Neural progenitor cell (in vitro differentiated cells): ENCODE measurements around the gene COL7A1. TPM values are rescaled to one million over a fixed set of nuclear protein-coding genes. Genes with fewer than 3 reads are reported as not detected.

Experiments used
- DNase-seq: peaks from one replicate; pipeline ENCODE4 v3.0.0-alpha.2; 2016; ENCODE audit warnings: low spot score
- H2AFZ ChIP-seq: fragments of 200-600 bp; sonication (generic); replicated peaks from 2 replicates; pipeline ENCODE4 v1.6.1; 2016; ENCODE audit warnings: antibody characterized with exemption
- H3F3A ChIP-seq: fragments of 200-600 bp; sonication (generic); 2 replicates; pipeline ENCODE4 v1.6.1; 2016; ENCODE audit warnings: antibody characterized with exemption, low read depth
- H3K27ac ChIP-seq: fragments of 200-600 bp; sonication (generic); 2 replicates; pipeline ENCODE4 v1.5.1; 2016; ENCODE audit warnings: mild to moderate bottlenecking
- H3K27me3 ChIP-seq: fragments of 200-600 bp; sonication (generic); 2 replicates; pipeline ENCODE4 v1.6.1; 2016; ENCODE audit warnings: mild to moderate bottlenecking, moderate library complexity
- H3K36me3 ChIP-seq: fragments of 200-600 bp; sonication (generic); 2 replicates; pipeline ENCODE4 v1.5.1; 2016
- H3K4me1 ChIP-seq: fragments of 200-600 bp; sonication (generic); 2 replicates; pipeline ENCODE4 v1.6.1; 2016; ENCODE audit warnings: mixed run types
- H3K4me2 ChIP-seq: fragments of 200-600 bp; sonication (generic); 2 replicates; pipeline ENCODE4 v1.6.1; 2016
- H3K4me3 ChIP-seq: fragments of 200-600 bp; sonication (generic); 2 replicates; pipeline ENCODE4 v1.5.1; 2016
- H3K79me2 ChIP-seq: fragments of 200-600 bp; sonication (generic); 2 replicates; pipeline ENCODE4 v1.6.1; 2016; ENCODE audit warnings: low read depth
- H3K9ac ChIP-seq: fragments of 200-600 bp; sonication (generic); 2 replicates; pipeline ENCODE4 v1.6.1; 2016
- H3K9me3 ChIP-seq: fragments of 200-600 bp; sonication (generic); 2 replicates; pipeline ENCODE4 v1.5.1; 2016; ENCODE audit warnings: low read depth
- H4K20me1 ChIP-seq: fragments of 200-600 bp; sonication (generic); 2 replicates; pipeline ENCODE4 v1.6.1; 2016; ENCODE audit warnings: low read depth
- H3K27ac Mint-ChIP-seq: 3 replicates; pipeline ENCODE4 v1.8.0; 2021; ENCODE audit warnings: mixed read lengths
- H3K27me3 Mint-ChIP-seq: 2 replicates; pipeline ENCODE4 v1.8.0; 2022; ENCODE audit warnings: low read depth, mild to moderate bottlenecking, inconsistent platforms, moderate library complexity, mixed read lengths; ENCODE audit not compliant: insufficient read depth
- H3K36me3 Mint-ChIP-seq: 3 replicates; pipeline ENCODE4 v1.8.0; 2021; ENCODE audit warnings: mixed read lengths
- H3K4me1 Mint-ChIP-seq: 3 replicates; pipeline ENCODE4 v1.8.0; 2021; ENCODE audit warnings: mixed read lengths
- H3K4me3 Mint-ChIP-seq: 3 replicates; pipeline ENCODE4 v1.8.0; 2021; ENCODE audit warnings: mild to moderate bottlenecking, moderate library complexity, mixed read lengths
- H3K9me3 Mint-ChIP-seq: 3 replicates; pipeline ENCODE4 v1.8.0; 2020; ENCODE audit warnings: mixed read lengths
- CTCF ChIP-seq: fragments of 200-600 bp; sonication (generic); IDR thresholded peaks from 2 replicates; pipeline ENCODE4 v1.5.1; 2017; ENCODE audit warnings: antibody characterized with exemption, mild to moderate bottlenecking
- EZH2 ChIP-seq: fragments of 200-600 bp; sonication (generic); IDR thresholded peaks from 2 replicates; pipeline ENCODE4 v1.6.1; 2017; ENCODE audit warnings: antibody characterized with exemption, mild to moderate bottlenecking, moderate library complexity
- EZH2phosphoT487 ChIP-seq: fragments of 200-600 bp; sonication (generic); IDR thresholded peaks from 2 replicates; pipeline ENCODE4 v1.6.1; 2017; ENCODE audit warnings: antibody characterized with exemption
- total RNA-seq: library from RNA; depleted of rRNA; stranded (reverse); fragments of >200 nt; gene quantifications from 2 replicates; pipeline ENCODE4 v1.2.3, GENCODE V29; 2015; ENCODE audit warnings: low replicate concordance

COL7A1 gene
- total RNA-seq, 1 donor from 2014 or later, result 3.0 TPM

GRCh38 chr3:48548729-48549705 is 46.1 kb downstream of the COL7A1 start:
- Mint-ChIP-seq H3K27ac (peak overlapping the region; percentile 17), H3K9me3 (no peaks in the 10 kb centered on the region), H3K36me3 (peaks cover 26% of the 10 kb centered on the region), H3K27me3 (peaks cover 3% of the 10 kb centered on the region), H3K4me1 (peaks cover 21% of the 10 kb centered on the region), H3K4me3 (no peak overlapping the region)
- Histone ChIP-seq H3K79me2 (peaks cover 16% of the 10 kb centered on the region), H2AFZ (no peak overlapping the region), H3K9ac (no peak overlapping the region), H3K9me3 (no peaks in the 10 kb centered on the region), H3K4me1 (no peaks in the 10 kb centered on the region), H3K4me2 (no peak overlapping the region), H3K27me3 (no peaks in the 10 kb centered on the region), H3F3A (peaks cover 11% of the 10 kb centered on the region), H3K36me3 (no peaks in the 10 kb centered on the region), H3K27ac (no peak overlapping the region), H4K20me1 (peaks cover 47% of the 10 kb centered on the region), H3K4me3 (no peak overlapping the region)
- TF ChIP-seq EZH2, result no peak
- TF ChIP-seq CTCF, result peak; percentile 94
- peak; percentile 87 for DNase-seq

GRCh38 chr3:48548126-48548525 is 47.0 kb downstream of the COL7A1 start:
- no peak overlapping the region for H3K4me3 Mint-ChIP-seq
- H3K27ac Mint-ChIP-seq, result no peak overlapping the region
- H3K36me3 ChIP-seq, result no peaks in the 10 kb centered on the region
- no peak for DNase-seq
- no peaks in the 10 kb centered on the region for H3K9me3 Mint-ChIP-seq
- peaks cover 11% of the 10 kb centered on the region for H3F3A ChIP-seq
- peaks cover 32% of the 10 kb centered on the region for H3K36me3 Mint-ChIP-seq
- H4K20me1 ChIP-seq, result peaks cover 38% of the 10 kb centered on the region
- no peak overlapping the region for H3K9ac ChIP-seq
- H3K4me1 Mint-ChIP-seq, result peaks cover 17% of the 10 kb centered on the region
- H3K79me2 ChIP-seq, result peaks cover 7% of the 10 kb centered on the region
- H2AFZ ChIP-seq, result no peak overlapping the region
- H3K9me3 ChIP-seq, result no peaks in the 10 kb centered on the region
- peaks cover 3% of the 10 kb centered on the region for H3K27me3 Mint-ChIP-seq
- no peak overlapping the region for H3K4me3 ChIP-seq
- H3K27me3 ChIP-seq, result no peaks in the 10 kb centered on the region
- no peak overlapping the region for H3K4me2 ChIP-seq
- no peak overlapping the region for H3K27ac ChIP-seq
- H3K4me1 ChIP-seq, result no peaks in the 10 kb centered on the region
- TF ChIP-seq CTCF (no peak), EZH2phosphoT487 (no peak), EZH2 (no peak)

GRCh38 chr3:48546203-48546829 is 48.8 kb downstream of the COL7A1 start:
- Histone ChIP-seq H3K9ac (no peak overlapping the region), H3K4me3 (no peak overlapping the region), H3K4me2 (no peak overlapping the region), H3K27me3 (no peaks in the 10 kb centered on the region), H3K9me3 (no peaks in the 10 kb centered on the region), H3K79me2 (no peaks in the 10 kb centered on the region), H4K20me1 (peaks cover 21% of the 10 kb centered on the region), H3F3A (peaks cover 11% of the 10 kb centered on the region), H3K4me1 (no peaks in the 10 kb centered on the region), H2AFZ (no peak overlapping the region), H3K36me3 (no peaks in the 10 kb centered on the region), H3K27ac (no peak overlapping the region)
- Mint-ChIP-seq H3K27ac (no peak overlapping the region), H3K4me1 (peaks cover 13% of the 10 kb centered on the region), H3K27me3 (peaks cover 5% of the 10 kb centered on the region), H3K9me3 (no peaks in the 10 kb centered on the region), H3K36me3 (peaks cover 43% of the 10 kb centered on the region), H3K4me3 (no peak overlapping the region)
- DNase-seq, result no peak
- TF ChIP-seq EZH2, result no peak
- no peak for TF ChIP-seq EZH2phosphoT487
- no peak for TF ChIP-seq CTCF
